Effector memory CD4-positive, alpha-beta T cell (primary cell): ENCODE results near the gene ARPP19.
"Not testable (repeated sequence)": the region's sequence is repeated elsewhere in the genome, so short reads cannot be mapped to it uniquely, and the experiment has no call there.

Experiments used
- DNase-seq, 3 donors: peaks; one replicate each; pipeline ENCODE4 v3.0.0-alpha.2; 2020
- H3K27ac ChIP-seq: 2 replicates; pipeline ENCODE4 v1.7.0; 2013; ENCODE audit warnings: mild to moderate bottlenecking, low read length, moderate library complexity; ENCODE audit not compliant: insufficient read depth, poor library complexity, severe bottlenecking
- H3K27me3 ChIP-seq: replicated peaks from 2 replicates; pipeline ENCODE4 v1.7.0; 2013; ENCODE audit warnings: mild to moderate bottlenecking, low read length; ENCODE audit not compliant: insufficient read depth, control insufficient read depth, poor library complexity, severe bottlenecking
- H3K36me3 ChIP-seq: 2 replicates; pipeline ENCODE4 v1.7.0; 2013; ENCODE audit warnings: mild to moderate bottlenecking, low read length, moderate library complexity; ENCODE audit not compliant: control insufficient read depth, insufficient read depth
- H3K4me1 ChIP-seq: 2 replicates; pipeline ENCODE4 v1.7.0; 2013; ENCODE audit warnings: low read length, mild to moderate bottlenecking; ENCODE audit not compliant: control insufficient read depth, insufficient read depth, poor library complexity, severe bottlenecking
- H3K4me3 ChIP-seq: 2 replicates; pipeline ENCODE4 v1.7.0; 2013; ENCODE audit warnings: low read length, low read depth, mild to moderate bottlenecking; ENCODE audit not compliant: insufficient read depth, poor library complexity, severe bottlenecking
- H3K9me3 ChIP-seq: 2 replicates; pipeline ENCODE4 v1.7.0; 2013; ENCODE audit warnings: mild to moderate bottlenecking, low read length, moderate library complexity; ENCODE audit not compliant: control insufficient read depth
- total RNA-seq, 3 donors: gene quantifications; one replicate each; lab custom pipeline; 2026; lab: John Stamatoyannopoulos, UW

ARPP19 gene, protein sequence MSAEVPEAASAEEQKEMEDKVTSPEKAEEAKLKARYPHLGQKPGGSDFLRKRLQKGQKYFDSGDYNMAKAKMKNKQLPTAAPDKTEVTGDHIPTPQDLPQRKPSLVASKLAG
- 136 to 222 (median 172) reads per million in 3 donors for total RNA-seq

DNA sequence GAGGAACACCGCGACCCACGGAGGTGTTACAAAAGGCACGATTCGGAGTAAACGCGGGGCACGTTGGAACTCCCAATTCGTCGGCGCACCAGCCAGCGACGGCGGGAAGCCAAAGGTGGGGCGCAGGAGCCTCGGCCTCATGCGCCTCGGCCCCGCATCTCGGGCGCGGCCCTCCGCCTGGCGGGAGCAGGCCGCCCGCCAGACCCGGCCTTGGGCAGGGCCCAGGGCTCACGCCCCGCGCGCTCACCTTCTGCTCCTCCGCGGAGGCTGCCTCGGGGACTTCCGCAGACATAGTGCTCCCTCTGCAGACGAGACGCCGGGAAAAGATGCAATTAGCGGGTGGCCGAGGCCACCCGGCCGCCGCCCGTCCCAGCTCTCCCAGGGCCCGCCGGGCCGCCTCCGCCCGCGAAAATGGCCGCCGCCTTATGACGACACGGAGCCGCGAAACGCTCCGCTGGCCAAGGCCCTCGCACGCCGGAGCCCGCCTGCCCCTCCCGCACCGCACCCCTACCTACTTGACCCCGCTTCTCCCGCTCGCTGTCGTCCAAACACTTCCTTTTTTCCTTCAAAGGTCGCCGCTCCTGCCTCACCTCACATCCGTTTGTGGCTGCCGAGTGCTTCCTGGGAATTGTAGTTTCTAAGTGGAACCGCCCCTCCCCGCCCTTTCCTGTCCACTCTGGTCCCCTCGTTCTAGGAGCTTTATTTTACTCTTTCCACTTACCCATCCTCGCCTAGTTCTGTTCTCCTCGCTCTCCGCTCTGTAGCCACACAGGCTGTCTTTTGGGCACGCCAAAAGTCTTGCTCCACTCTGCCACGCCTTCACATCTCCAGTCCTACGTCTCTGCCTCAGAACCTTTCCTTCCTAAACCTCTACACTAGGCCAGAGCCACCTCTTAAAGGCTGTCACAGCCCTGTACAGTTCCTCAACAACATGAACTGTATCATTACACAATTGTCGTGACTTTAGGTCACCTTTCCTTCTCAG, at the start of gene ARPP19:
ARPP19 (minus strand) TSS at position 430 of the 985 bp plus-strand sequence; CDS start at position 292, 138 bp downstream.
- no peaks in the 10 kb centered on the region for H3K27me3 ChIP-seq
- H3K9me3 ChIP-seq = no peaks in the 10 kb centered on the region
- H3K27ac ChIP-seq = peak within 1 kb of the TSS; percentile 93
- H3K36me3 ChIP-seq = no peaks in the 10 kb centered on the region
- peak within 1 kb of the TSS; percentile 61 for H3K4me3 ChIP-seq
- DNase-seq = peak; percentile 69 to 78 (median 70)
- H3K4me1 ChIP-seq = peaks cover 27% of the 10 kb centered on the region

DNA sequence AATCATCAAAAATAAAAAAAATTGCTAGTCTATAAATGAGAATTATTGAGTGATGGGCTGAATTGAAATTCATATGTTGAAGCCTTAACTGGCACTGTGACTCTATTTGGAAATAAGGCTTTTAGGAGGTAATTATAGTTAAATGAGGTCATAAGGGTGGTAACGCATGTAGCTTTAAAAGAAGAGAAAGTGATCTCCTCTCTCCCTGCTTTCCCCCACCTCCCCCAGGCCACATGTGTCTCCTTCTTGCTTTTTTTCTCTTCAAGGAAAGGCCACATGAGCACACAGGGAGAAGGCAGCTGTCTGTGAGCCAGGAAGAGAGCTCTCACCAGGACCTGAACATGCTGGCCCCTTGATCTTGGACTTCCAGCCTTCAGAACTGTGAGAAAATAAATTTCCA, 48.2 kb upstream of the ARPP19 start:
- H3K4me3 ChIP-seq = no peak overlapping the region
- DNase-seq = no peak
- no peaks in the 10 kb centered on the region for H3K27me3 ChIP-seq
- H3K4me1 ChIP-seq = no peaks in the 10 kb centered on the region
- H3K9me3 ChIP-seq = no peaks in the 10 kb centered on the region
- H3K27ac ChIP-seq = no peak overlapping the region
- H3K36me3 ChIP-seq = peaks cover 9% of the 10 kb centered on the region

- no peaks in the 10 kb centered on the region for H3K27me3 ChIP-seq
- DNase-seq = no peak
- no peak overlapping the region for H3K4me3 ChIP-seq
- H3K36me3 ChIP-seq = peaks cover 18% of the 10 kb centered on the region
- H3K9me3 ChIP-seq = no peaks in the 10 kb centered on the region
- no peaks in the 10 kb centered on the region for H3K4me1 ChIP-seq
- H3K27ac ChIP-seq = no peak overlapping the region
These were observed 46.5 kb upstream of the ARPP19 start for GRCh38 chr15:52615302-52615701.

- no peak overlapping the region for H3K27ac ChIP-seq
- H3K4me1 ChIP-seq = no peaks in the 10 kb centered on the region
- H3K36me3 ChIP-seq = peaks cover 30% of the 10 kb centered on the region
- H3K9me3 ChIP-seq = no peaks in the 10 kb centered on the region
- H3K4me3 ChIP-seq = no peak overlapping the region
- no peak for DNase-seq
- no peaks in the 10 kb centered on the region for H3K27me3 ChIP-seq
These were observed 40.8 kb upstream of the ARPP19 start for GRCh38 chr15:52609593-52609992.

- Histone ChIP-seq H3K9me3 (no peaks in the 10 kb centered on the region), H3K27ac (no peak overlapping the region), H3K4me1 (no peaks in the 10 kb centered on the region), H3K4me3 (no peak overlapping the region), H3K27me3 (no peaks in the 10 kb centered on the region), H3K36me3 (peaks cover 26% of the 10 kb centered on the region)
- no peak for DNase-seq
These were observed 15.6 kb upstream of the ARPP19 start for GRCh38 chr15:52584414-52584813.

DNA sequence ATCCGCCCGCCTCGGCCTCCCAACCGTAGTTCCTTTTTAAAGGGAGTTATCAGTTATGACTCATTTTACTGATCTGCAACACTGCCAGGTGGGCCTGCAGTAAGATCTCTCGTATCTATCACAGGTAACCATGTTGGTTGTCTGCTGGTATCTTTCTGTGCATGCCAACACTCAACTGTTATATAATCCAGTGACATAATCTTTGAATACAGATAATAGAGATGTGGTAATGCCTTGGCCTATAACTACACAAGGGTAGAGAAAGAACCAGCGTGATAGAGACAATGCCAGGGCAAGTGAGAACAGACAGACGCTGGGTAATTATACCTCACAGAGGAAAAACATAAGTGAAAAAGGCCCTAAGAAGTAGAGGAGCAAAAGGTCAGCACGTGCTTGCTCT, 11.0 kb upstream of the ARPP19 start:
- DNase-seq = no peak
- Histone ChIP-seq H3K9me3 (no peaks in the 10 kb centered on the region), H3K36me3 (peaks cover 12% of the 10 kb centered on the region), H3K4me1 (no peaks in the 10 kb centered on the region), H3K4me3 (no peak overlapping the region), H3K27me3 (no peaks in the 10 kb centered on the region), H3K27ac (no peak overlapping the region)

DNA sequence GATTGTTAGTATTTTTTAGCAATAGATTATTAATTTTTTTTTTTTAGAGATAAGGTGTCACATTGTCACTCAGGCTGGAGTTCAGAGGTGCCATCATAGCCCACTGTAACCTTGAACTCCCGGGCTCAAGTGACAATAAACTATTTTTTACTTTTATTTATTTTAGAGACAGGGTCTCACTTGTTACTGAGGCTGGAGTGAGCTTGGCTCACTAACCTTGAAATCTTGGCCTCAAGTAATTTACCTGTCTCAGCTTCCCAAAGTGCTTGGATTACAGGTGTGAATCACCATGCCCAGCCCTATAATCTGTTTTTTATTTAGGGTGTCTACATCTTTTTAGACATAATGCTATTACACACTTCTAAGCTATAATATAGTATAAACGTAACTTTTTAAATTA, 7.9 kb upstream of the ARPP19 start:
- Histone ChIP-seq H3K27me3 (no peaks in the 10 kb centered on the region), H3K4me3 (no peak overlapping the region), H3K27ac (no peak overlapping the region), H3K4me1 (no peaks in the 10 kb centered on the region), H3K36me3 (peaks cover 1% of the 10 kb centered on the region), H3K9me3 (no peaks in the 10 kb centered on the region)
- DNase-seq = no peak

- not testable (repeated sequence) for H3K4me1 ChIP-seq, H3K27me3 ChIP-seq, H3K4me3 ChIP-seq, H3K36me3 ChIP-seq, DNase-seq, H3K9me3 ChIP-seq, H3K27ac ChIP-seq
These were observed 6.7 kb upstream of the ARPP19 start for GRCh38 chr15:52575573-52575972.

GRCh38 chr15:52575072-52575471, 6.2 kb upstream of the ARPP19 start:
- Histone ChIP-seq H3K4me3 (no peak overlapping the region), H3K27ac (no peak overlapping the region), H3K36me3 (no peaks in the 10 kb centered on the region), H3K9me3 (no peaks in the 10 kb centered on the region), H3K4me1 (no peaks in the 10 kb centered on the region), H3K27me3 (no peaks in the 10 kb centered on the region)
- no peak for DNase-seq

DNA sequence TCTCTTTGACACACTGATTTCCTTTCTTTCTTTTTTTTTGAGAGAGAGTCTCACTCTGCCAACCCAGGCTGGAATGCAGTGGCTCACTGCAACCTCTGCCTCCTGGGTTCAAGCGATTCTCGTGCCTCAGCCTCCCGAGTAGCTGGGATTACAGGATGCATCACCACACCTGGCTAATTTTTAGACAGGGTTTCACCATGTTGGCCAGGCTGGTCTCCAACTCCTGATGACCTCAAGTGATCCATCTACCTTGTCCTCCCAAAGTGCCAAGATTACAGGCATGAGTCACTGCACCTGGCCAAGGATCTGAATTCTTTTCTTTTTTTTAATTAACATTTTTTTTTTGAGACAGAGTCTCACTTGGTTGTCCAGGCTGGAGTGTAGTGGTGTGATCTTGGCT, 5.8 kb upstream of the ARPP19 start:
- H3K36me3 ChIP-seq, H3K27ac ChIP-seq, H3K9me3 ChIP-seq, DNase-seq, H3K27me3 ChIP-seq, H3K4me1 ChIP-seq, H3K4me3 ChIP-seq: not testable (repeated sequence)
